Activated gamma-delta T cell treated with Interleukin-2 at 50 U/mL for 16 hours (primary cell): ENCODE results near the gene B4GALNT1.

ENCODE experiments used
- DNase-seq: peaks from one replicate; pipeline ENCODE4 v3.0.0-alpha.2; 2020

B4GALNT1 gene

DNA sequence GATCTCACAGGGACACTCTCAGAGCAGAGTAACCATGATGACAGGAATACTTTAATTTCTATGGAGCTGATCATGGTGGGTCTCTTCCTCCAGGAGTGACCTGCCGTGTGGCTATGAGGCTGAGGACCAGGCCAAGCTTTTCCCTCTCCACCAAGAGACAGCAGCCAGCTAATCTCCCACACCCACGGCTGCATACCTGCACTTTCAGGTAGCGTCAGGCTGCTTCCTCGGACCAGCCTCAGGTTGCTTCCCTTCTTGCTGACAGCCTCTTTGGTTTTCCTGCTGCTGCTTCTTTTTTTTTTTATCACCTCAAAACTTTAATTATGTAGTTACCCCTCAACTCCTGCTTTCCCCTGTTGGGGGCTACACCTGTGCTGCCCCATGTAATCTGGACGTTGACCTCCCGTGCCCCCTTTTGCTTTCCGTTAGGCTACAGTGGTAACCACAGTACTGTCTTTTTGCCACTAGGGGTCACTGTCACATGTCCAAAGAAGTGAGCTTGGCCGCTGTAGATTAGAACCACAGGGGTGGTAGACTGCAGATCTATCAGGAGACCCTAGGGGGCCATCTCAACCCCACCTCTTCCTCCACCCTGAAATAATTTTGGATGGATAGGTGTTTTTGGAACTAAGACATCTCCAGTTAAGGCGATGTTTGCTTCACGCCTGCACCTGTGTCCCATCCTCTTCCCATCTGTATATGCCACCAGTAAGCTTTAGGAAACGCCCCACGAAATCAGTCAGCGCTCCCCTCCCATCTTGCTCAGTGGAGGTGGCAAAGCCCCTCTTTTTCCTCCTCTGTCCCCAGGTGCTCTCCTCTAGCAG is 49.8 kb downstream of the B4GALNT1 start:
- DNase-seq, result peak; percentile 71

DNA sequence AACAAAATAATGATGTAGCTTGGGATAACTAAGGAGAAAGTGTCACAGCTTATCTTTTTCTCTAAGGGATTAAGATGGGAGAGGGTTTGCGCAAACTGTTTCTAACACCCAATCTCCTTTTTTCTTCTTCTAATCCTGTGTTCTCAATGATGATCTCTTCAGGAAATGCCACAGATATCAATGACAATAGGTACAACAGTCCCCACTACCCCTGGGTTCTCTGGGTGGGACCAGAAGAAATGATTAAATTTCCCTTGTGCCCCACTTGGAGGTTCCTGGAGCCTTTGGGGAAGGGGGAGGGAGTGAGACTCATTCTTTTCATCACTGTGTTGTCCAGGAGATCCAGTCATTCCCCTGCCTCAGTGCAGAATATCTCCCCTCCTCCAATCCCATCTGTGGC is 50.6 kb downstream of the B4GALNT1 start:
- DNase-seq, result no peak

DNA sequence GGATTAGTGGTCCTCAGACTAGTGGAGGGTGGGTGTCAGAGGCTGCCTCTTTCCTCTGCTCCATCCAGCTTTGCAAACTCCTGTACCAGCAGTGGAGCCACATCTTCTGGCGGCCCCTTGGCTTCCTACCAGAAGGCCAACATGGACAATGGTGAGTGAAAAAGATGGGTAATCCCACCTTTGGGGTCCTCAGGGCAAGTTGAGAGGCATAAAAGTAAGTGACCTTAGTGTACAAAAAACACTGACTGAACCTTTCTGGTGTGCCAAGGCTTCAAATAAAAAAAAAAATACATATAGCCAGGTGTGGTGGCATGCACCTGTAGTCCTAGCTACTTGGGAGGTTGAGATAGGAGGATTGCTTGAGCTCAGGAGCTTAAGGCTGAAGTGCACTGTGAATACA is 51.2 kb downstream of the B4GALNT1 start:
- no peak for DNase-seq

DNA sequence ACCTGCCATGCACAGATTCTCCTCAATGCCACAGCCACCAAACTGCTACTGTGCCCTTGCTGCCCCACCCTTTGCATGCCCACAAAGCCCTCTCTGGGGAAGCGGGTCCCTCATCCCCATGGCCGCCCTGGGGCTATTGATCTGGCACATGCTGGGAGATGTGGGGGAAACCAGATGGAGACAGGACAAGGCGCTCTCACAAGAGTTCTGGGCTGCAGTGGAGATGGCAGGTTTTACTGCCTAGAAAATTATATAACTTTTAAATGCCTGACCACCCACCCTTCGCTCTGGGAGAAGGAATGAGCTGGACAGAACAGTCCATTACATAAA is 52.6 kb downstream of the B4GALNT1 start:
- no peak for DNase-seq

DNA sequence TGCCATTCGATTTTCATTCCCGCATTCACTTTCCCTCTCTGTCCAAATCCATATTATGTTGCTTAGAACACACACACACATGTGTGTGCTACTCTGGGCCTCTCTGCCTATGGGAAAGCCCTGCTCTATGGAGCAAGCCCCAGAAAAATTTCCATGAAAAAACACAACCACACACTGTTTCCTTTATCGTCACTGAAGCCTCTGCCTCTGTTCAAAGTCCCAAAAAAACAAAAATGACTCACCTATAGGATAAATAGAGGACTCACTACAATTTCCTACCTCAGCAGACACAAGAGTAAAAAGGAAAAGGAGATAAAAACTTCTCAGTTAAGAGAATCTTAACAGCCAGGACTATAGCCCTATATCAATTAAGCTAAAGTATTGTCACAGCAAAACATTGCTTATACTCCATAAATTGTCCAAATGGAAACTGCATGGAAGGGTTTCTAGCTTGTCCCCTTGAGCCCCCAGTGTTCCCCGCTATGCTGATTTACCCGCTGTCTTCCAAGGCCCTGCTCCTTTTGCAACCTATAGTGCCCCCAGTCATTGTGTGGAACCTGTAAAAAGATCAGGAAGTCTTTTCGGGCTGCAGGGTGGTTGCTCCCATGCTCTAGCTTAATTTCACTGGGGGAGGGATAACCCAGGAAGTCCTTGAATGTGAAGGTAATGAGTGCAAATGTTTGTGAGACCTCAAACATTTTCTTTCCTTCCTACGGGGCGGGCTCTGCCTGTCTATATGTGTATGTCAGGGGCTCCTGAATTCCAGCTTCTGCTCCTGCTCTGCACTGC is 53.1 kb downstream of the B4GALNT1 start:
- no peak for DNase-seq

DNA sequence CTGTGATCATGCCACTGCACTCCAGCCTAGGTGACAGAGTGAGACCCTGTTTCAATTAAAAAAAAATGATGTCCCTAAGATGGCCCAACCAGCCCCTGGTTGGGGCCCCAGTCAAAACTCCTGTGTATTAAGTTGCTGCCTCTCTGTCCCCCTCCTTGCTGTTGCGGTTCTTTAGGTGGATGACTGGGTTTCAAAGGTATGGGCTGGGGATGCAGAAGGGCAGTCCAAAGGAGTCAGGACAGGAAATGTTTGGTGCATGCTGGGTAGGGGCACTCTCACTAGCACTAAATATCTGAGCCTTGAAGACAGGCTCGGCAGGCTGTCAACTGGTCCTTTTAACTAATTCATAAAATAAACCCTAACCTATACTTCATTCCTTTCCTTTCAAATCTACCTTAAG is 54.0 kb downstream of the B4GALNT1 start:
- no peak for DNase-seq

DNA sequence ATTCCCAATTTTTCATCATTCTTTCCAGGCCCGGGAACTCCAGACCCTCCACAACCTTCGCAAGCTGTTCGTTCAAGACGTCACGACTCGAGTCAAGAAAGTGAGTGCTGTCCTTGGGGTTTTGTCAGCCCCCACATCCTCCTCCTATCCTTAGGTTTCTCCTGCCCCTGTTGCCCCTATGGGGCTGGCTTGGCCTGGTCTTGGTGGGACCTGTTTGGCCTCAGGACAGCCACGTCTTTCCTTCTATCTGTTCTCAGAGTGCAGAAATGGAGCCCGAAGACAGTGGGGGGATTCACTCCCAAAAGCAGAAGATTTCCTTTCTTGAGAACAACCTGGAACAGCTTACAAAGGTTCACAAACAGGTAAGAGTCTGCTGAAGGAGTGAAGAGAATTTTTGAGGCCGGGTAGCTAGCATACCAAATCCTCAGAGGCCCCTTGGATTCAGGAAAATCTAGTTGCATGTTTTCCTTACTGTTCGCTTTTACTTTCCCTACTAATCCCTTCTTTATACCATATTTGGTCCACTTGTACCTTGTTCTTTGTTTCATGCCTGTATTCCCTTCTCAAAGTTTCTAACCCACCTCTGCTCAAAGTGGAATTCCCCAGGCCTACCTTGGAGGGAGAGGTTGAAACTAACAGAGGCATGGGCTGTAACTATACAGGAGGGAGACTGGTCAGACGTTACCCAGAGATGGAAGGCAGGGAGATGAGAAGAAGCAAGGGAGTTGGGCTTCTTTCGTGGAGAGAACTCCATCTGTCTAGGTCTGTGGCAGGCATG is 54.8 kb downstream of the B4GALNT1 start:
- no peak for DNase-seq

DNA sequence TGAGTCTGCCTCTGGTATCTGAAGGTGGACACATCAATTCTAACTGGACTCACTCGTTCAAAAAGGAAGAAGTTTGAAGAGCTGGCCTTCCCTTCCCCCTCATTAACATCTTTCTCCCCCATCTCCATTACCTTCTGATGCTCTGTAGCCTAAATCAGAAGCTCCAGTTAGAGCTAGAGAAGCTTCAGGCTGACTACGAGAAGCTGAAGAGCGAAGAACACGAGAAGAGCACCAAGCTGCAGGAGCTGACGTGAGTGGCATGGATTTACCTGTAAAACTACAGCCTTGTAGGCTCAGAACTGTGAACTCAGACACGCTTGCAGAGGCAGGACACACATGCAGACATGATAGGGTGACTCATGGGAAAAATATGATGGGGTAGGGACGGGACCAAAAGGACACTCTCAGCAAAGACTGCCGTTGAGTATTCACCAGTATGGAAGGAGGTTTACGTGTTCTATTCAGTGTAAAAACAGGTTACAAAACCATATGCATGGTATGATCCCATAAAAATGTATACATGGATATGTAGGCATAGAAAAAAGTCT is 56.3 kb downstream of the B4GALNT1 start:
- DNase-seq, result no peak
